Ishikawa (cell line): ENCODE results near the gene MT1E.

ENCODE experiments used
- CEBPB ChIP-seq: IDR thresholded peaks from 2 replicates; pipeline ENCODE4 v1.6.1; 2012
- CREB1 ChIP-seq: IDR thresholded peaks from 2 replicates; pipeline ENCODE4 v1.6.1; 2012; ENCODE audit warnings: low read depth
- EGR1 ChIP-seq: IDR thresholded peaks from 2 replicates; pipeline ENCODE4 v1.6.1; 2012
- EP300 ChIP-seq: IDR thresholded peaks from 2 replicates; pipeline ENCODE4 v1.6.1; 2012; ENCODE audit warnings: borderline replicate concordance
- FOXM1 ChIP-seq: IDR thresholded peaks from 2 replicates; pipeline ENCODE4 v1.6.1; 2012; ENCODE audit warnings: low read depth, borderline replicate concordance
- NFIC ChIP-seq: IDR thresholded peaks from 2 replicates; pipeline ENCODE4 v1.6.1; 2012
- RAD21 ChIP-seq: IDR thresholded peaks from 2 replicates; pipeline ENCODE4 v1.6.1; 2012; ENCODE audit warnings: low read depth
- REST ChIP-seq: IDR thresholded peaks from 2 replicates; pipeline ENCODE4 v1.6.1; 2012; ENCODE audit warnings: low read depth, mild to moderate bottlenecking
- TAF1 ChIP-seq: IDR thresholded peaks from 2 replicates; pipeline ENCODE4 v1.6.1; 2012; ENCODE audit warnings: low read depth, mild to moderate bottlenecking
- TCF12 ChIP-seq: IDR thresholded peaks from 2 replicates; pipeline ENCODE4 v1.6.1; 2012; ENCODE audit warnings: low read depth
- TEAD4 ChIP-seq: IDR thresholded peaks from 2 replicates; pipeline ENCODE4 v1.6.1; 2012
- USF1 ChIP-seq: IDR thresholded peaks from 2 replicates; pipeline ENCODE4 v1.6.1; 2012
- YY1 ChIP-seq: IDR thresholded peaks from 2 replicates; pipeline ENCODE4 v1.6.1; 2012; ENCODE audit warnings: low read depth
- ZBTB7A ChIP-seq: IDR thresholded peaks from 2 replicates; pipeline ENCODE4 v1.6.1; 2012; ENCODE audit warnings: low read depth
- TF ChIP-seq, protein P1 (sequence below): IDR thresholded peaks from 2 replicates; pipeline ENCODE4 v1.6.1; 2012

MT1E gene

GRCh38 chr16:56613706-56614105 is 11.9 kb upstream of the MT1E start:
- TF ChIP-seq USF1 = peak; percentile 48; the same call in 1 of the 2 replicates
- TF ChIP-seq ZBTB7A = no peak

DNA sequence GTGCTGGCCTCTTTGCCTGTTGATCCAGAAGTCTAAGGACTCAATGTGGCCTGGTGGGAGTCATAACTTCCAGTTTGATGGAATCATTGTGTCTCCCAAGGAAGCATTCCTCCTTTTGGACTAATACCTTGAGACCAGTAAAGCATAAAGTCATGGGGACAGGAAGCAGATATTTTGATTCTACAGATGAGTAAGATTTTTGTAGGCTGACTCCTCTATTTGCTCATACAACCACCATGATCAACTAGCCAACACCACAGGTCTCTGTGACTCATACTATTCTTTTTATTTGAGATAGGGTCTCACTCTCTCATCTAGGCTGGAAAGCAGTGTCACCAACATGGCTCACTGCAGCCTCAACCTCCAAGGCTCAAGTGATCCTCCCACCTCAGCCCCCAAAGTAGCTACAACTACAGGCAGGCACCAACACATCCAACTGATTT is 11.0 kb upstream of the MT1E start:
- TF ChIP-seq EP300 (peak; percentile 43; the same call in 1 of the 2 replicates), TEAD4 (0 out of 2 replicates have a peak, but pooled peaks have one; percentile 38), ZBTB7A (no peak)

- no peak for TF ChIP-seq CEBPB
These were observed 10.2 kb upstream of the MT1E start for GRCh38 chr16:56615353-56615752.

DNA sequence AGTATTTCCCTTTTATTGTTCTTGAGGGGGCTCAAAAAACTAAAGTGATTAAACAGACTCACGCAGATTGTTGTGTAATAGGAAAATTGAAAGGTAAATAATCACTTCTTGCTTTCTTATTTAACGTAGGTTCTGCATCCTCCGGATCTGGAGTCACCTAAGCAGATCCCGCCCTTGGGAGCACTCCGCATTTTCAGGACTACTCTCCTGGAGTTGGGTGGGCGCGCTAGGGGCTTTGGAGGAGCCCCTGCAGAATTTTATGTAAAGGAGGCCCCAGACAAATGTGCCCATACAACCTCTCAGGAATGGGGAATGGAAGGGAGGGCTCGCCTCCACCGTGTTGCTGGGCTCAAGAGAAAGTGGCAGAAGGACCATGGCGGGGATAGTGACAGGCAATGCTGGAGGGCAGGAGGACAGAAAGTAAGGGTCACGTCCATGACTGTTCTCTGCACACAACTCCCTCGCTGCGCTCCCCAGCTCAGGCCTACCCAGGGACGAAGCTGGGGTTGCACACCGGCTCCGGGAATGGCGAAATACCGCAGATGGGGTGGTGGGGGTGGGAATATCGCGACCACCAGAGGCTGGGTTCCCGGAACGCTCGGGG is 8.9 kb upstream of the MT1E start:
- TF ChIP-seq, protein P1, sequence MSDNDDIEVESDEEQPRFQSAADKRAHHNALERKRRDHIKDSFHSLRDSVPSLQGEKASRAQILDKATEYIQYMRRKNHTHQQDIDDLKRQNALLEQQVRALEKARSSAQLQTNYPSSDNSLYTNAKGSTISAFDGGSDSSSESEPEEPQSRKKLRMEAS = no peak
- TF ChIP-seq EP300 = no peak
- TF ChIP-seq EGR1 = no peak
- no peak for TF ChIP-seq FOXM1
- no peak for TF ChIP-seq CEBPB
- TF ChIP-seq TAF1 = no peak
- no peak for TF ChIP-seq YY1
- TF ChIP-seq USF1 = no peak
- no peak for TF ChIP-seq ZBTB7A
- TF ChIP-seq RAD21 = no peak
- TF ChIP-seq NFIC = no peak

DNA sequence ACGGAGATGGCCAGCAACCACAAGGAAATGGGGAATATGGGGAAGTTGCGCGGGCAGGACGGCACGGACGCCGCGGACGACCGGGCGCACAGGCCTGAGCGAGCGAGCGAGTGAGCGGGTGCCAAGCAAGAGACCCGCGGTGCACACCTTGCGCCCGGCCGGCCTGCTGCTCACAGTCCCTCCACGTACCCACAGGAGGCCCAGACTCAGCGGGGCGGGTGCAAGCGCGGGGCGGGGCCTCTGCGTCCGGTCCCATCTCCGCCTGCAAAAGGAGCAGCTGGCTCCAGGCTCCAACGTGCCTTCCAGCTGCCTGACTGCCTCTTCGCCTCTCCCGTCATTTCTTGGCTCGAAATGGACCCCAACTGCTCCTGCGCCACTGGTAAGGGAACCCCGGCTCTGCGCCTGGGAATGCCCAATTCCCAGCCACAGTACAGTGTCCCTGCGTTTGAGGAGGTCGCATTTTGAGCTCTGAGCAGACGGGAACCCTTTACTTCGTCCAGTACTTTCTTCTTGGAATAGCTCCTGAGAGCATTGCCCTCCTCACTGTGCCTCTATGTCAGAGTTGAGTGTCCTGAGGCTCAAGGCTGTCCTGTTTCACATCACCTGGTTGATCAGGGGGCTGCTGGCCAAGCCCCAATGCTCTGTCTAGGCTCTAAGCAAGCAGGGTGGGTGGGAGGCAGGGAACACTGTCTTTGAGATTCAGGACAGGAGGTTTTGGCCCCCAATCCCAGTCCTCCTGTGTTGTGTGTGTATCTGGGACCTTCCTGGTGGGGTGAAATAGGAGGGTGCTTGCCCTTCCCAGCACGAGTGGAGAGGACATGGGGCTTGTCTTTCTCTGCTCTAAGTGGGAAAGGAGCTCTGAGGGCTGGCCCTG is 8.1 kb upstream of the MT1E start:
- TF ChIP-seq YY1 (no peak), USF1 (no peak), EP300 (no peak)

DNA sequence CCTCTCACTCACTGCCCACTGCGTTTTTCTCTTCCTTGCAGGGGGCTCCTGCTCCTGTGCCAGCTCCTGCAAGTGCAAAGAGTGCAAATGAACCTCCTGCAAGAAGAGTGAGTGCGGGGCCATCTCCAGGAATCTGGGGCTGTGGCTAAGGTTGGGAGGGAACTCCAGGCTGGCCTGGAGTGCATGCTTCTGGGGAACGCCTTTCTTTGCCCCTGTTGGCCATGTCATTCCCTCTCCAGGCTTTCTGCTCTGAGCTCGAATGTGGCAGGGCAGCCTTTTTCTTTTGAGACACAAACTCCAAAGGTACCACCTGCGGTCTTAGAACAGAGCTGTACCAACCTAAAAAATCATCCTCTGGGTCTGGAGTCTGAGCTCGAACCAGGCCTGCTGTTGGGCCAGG is 7.4 kb upstream of the MT1E start:
- no peak for TF ChIP-seq TCF12
- no peak for TF ChIP-seq ZBTB7A
- no peak for TF ChIP-seq EGR1
- no peak for TF ChIP-seq TAF1
- TF ChIP-seq RAD21 = no peak
- TF ChIP-seq, protein P1 = no peak

DNA sequence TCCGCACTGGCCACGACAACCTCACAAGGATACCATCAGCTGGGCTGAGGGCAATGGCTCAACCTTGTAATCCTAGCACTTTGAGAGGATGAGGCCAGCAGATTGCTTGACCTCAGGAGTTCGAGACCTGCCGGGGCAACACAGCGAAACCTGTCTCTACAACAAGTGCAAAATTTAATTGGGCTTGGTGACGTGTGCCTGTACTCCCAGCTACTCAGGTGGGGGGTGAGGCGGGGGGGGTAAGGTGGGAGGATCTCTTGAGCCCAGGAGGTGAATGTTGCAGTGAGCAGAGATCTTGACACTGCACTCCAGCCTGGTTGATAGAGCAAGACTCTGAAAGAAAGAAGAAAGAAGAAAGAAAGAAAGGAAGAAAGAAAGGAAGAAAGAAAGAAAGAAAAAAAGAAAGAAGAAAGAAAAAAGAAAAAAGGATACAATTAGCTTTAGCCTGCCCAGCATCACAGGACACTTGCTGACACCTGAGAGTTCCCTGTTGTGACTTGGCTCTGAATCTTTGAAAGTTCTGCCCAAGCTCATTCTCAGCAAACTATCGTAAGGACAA is 5.2 kb upstream of the MT1E start:
- TF ChIP-seq USF1 (no peak), EGR1 (no peak), CEBPB (no peak), TCF12 (no peak), YY1 (no peak), NFIC (no peak), REST (no peak), RAD21 (no peak), ZBTB7A (no peak), FOXM1 (no peak), TAF1 (no peak), EP300 (no peak), TEAD4 (no peak), CREB1 (no peak)
- TF ChIP-seq, protein P1 = no peak
